Neuron (in vitro differentiated cells): ENCODE data around the gene PLRG1.

Experiments
- H2AFZ ChIP-seq: one replicate; pipeline ENCODE4 v1.6.1; 2013; ENCODE audit warnings: low read depth, mild to moderate bottlenecking, inconsistent platforms, low read length, moderate library complexity
- H3K27me3 ChIP-seq: one replicate; pipeline ENCODE4 v1.6.1; 2013; ENCODE audit warnings: low read length; ENCODE audit not compliant: insufficient read depth
- H3K36me3 ChIP-seq: one replicate; pipeline ENCODE4 v1.6.1; 2013; ENCODE audit warnings: low read length; ENCODE audit not compliant: insufficient read depth
- H3K4me1 ChIP-seq: one replicate; pipeline ENCODE4 v1.6.1; 2013; ENCODE audit warnings: low read length; ENCODE audit not compliant: insufficient read depth
- H3K4me3 ChIP-seq: 2 replicates; pipeline ENCODE4 v1.5.1; 2013; ENCODE audit warnings: mild to moderate bottlenecking, low read length, moderate library complexity
- H3K9me3 ChIP-seq: one replicate; pipeline ENCODE4 v1.6.1; 2013; ENCODE audit warnings: low read length

Gene PLRG1

GRCh38 chr4:154495867-154496266, 54.3 kb downstream of the PLRG1 start:
- Histone ChIP-seq H3K9me3 (no peaks in the 10 kb centered on the region), H3K4me1 (peaks cover 5% of the 10 kb centered on the region), H2AFZ (no peak overlapping the region), H3K27me3 (peaks cover 48% of the 10 kb centered on the region), H3K36me3 (no peaks in the 10 kb centered on the region), H3K4me3 (no peak overlapping the region)

- Histone ChIP-seq H2AFZ (peak overlapping the region; percentile 75), H3K4me3 (peak overlapping the region; percentile 48), H3K9me3 (peaks cover 14% of the 10 kb centered on the region), H3K36me3 (no peaks in the 10 kb centered on the region), H3K4me1 (peaks cover 5% of the 10 kb centered on the region), H3K27me3 (peaks cover 57% of the 10 kb centered on the region)
These were observed 57.9 kb downstream of the PLRG1 start for GRCh38 chr4:154492288-154492687.

GRCh38 chr4:154491341-154492271, 58.6 kb downstream of the PLRG1 start, which contains the start of gene DCHS2:
DCHS2 (minus strand) TSS chr4:154491799; CDS start chr4:154491355, 444 bp downstream.
- H3K4me3 ChIP-seq = peak within 1 kb of the TSS; percentile 48
- peak within 1 kb of the TSS; percentile 75 for H2AFZ ChIP-seq
- no peaks in the 10 kb centered on the region for H3K36me3 ChIP-seq
- peaks cover 5% of the 10 kb centered on the region for H3K4me1 ChIP-seq
- H3K9me3 ChIP-seq = peaks cover 14% of the 10 kb centered on the region
- peaks cover 57% of the 10 kb centered on the region for H3K27me3 ChIP-seq

- Histone ChIP-seq H3K36me3 (no peaks in the 10 kb centered on the region), H2AFZ (peak overlapping the region; percentile 75), H3K4me1 (peaks cover 5% of the 10 kb centered on the region), H3K4me3 (peak overlapping the region; percentile 48), H3K9me3 (peaks cover 14% of the 10 kb centered on the region), H3K27me3 (peaks cover 57% of the 10 kb centered on the region)
These were observed 59.4 kb downstream of the PLRG1 start for GRCh38 chr4:154490583-154491340.

- Histone ChIP-seq H3K27me3 (peaks cover 59% of the 10 kb centered on the region), H2AFZ (peak overlapping the region; percentile 75), H3K4me1 (peaks cover 5% of the 10 kb centered on the region), H3K9me3 (peaks cover 14% of the 10 kb centered on the region), H3K4me3 (no peak overlapping the region), H3K36me3 (no peaks in the 10 kb centered on the region)
These were observed 60.0 kb downstream of the PLRG1 start for GRCh38 chr4:154490234-154490582.

GRCh38 chr4:154489558-154490233, 60.5 kb downstream of the PLRG1 start:
- Histone ChIP-seq H3K4me1 (peaks cover 5% of the 10 kb centered on the region), H3K9me3 (peaks cover 14% of the 10 kb centered on the region), H3K4me3 (no peak overlapping the region), H2AFZ (no peak overlapping the region), H3K36me3 (no peaks in the 10 kb centered on the region), H3K27me3 (peaks cover 56% of the 10 kb centered on the region)

GRCh38 chr4:154487145-154487544, 63.1 kb downstream of the PLRG1 start:
- peaks cover 14% of the 10 kb centered on the region for H3K9me3 ChIP-seq
- no peak overlapping the region for H2AFZ ChIP-seq
- peaks cover 2% of the 10 kb centered on the region for H3K4me1 ChIP-seq
- H3K27me3 ChIP-seq = peaks cover 46% of the 10 kb centered on the region
- H3K36me3 ChIP-seq = no peaks in the 10 kb centered on the region
- no peak overlapping the region for H3K4me3 ChIP-seq

GRCh38 chr4:154485127-154485773, 65.0 kb downstream of the PLRG1 start:
- Histone ChIP-seq H3K4me3 (no peak overlapping the region), H3K27me3 (peaks cover 33% of the 10 kb centered on the region), H2AFZ (no peak overlapping the region), H3K9me3 (peaks cover 9% of the 10 kb centered on the region), H3K4me1 (no peaks in the 10 kb centered on the region), H3K36me3 (no peaks in the 10 kb centered on the region)
